ENCODE results near the gene KY.

Gene KY

DNA sequence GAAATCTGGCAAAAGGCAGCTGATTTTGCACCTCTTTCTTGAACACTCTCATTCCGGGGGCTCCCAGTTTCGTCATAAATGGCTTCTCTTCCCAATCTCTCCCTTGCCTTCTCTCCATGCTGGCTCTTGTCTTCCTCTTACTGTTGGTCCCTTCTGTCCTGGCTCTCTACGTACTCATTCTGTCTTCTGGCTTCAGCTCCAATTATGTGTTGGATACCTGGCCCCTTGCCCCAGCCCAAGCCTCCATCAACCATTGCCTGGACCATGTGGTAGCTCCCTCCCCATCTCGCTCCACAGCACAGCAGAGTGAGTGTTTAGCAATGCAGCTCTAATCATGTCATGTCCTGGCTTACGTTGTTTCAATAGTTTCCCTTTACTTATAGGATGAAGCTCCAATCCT, 21.7 kb upstream of the KY start:
- no peak for DNase-seq (ENCODE audit: low read depth in 3 of 3)

DNA sequence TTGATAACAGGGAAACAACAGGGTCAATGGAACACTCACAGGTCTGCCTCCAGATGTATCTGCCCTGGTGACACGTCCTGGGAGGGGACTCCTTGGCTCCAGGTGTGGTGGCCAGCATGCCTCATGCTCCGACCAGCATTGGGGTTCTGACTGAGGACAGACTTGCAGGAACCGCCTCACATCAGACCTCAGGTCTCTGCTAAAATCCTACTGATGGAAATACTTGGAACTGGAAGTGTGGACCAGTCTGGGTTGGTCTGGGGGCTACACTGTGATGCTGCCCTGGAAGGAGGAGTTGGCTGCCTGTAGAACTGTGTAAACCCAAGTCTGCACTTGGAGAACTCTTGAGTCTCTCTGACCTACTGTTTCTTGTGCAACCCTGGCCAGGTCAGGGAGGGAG, 17.1 kb upstream of the KY start:
- no peak for DNase-seq (ENCODE audit: low read depth in 3 of 3)

DNA sequence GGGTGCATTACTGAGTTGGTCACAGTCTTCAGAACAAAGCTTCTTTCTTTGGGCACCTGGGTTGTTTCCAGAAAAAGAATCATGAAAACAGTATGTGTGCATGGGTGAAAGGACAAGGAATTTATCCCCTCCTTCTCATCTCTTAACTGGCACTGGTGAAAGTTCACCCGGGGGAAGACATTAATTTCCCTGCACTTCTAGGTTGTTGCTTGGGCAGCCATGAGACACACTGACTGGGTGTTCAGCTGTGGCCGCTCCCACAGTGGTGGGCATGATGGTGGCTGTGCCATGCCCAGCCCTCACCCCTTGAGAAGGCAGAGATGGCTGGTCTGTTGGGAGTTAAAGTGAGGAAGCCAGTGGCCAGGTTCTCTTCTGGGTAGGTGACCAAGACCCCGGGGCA, 16.6 kb upstream of the KY start:
- DNase-seq (ENCODE audit: low read depth in 3 of 3) = no peak

DNA sequence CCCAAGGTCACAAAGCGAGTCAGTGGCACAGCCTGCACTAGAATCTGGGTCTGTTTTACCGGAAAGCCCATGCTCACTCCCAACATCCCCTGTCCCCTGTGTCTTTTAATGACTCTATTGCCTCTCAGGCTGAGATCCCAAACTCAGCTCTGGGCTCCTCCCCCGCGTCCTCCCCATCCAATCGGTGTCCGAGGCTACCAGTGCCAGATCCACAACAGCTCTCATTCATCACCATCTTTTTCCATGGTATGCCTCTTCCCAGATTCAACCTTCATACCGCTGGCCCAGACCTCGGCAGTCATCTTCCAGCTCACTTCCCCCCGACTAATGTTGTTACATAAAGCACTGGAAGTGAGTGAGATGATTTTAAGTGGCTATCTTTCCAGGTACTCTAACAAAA, 16.1 kb upstream of the KY start:
- DNase-seq (ENCODE audit: low read depth in 3 of 3) = no peak

DNA sequence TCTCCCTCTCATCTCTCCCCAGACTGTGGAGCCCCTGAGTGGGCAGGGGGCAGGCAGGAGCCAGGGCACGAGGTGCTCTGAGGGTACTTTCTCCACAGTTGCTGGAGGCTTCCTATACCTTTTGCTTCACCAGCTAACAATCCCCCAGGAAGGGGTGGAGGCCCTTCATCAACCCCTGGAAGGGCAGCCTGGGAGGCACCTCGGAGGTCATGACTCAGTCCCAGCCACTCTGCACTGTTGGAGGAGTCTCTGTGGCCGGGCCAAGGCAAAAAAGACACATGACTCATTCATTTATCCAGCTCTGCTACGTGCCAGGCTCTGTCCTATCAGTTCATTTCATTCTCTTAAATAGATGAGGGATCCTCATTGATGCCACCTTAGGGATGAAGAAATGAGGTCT, 15.6 kb upstream of the KY start:
- no peak for DNase-seq (ENCODE audit: low read depth in 3 of 3)

DNA sequence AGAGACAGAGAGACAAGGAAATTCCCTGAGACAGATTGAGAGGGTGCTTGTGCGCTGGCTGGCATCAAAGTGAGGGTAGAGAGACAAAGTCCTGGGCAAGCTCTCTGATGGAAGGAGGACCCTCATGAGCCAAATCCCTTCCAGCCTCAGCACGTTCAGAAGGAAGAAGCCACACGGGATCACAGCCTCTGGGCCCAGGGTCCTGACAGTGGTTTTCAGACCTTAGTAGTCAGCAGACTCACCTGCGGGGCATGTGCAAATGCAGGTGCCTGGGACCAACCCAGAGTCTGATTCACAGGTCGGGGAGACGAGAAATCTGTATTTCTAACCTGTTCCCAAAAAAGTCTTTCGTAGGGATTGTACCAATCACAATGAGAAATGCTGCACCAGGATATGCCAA, 15.2 kb upstream of the KY start:
- no peak for DNase-seq (ENCODE audit: low read depth in 3 of 3)

DNA sequence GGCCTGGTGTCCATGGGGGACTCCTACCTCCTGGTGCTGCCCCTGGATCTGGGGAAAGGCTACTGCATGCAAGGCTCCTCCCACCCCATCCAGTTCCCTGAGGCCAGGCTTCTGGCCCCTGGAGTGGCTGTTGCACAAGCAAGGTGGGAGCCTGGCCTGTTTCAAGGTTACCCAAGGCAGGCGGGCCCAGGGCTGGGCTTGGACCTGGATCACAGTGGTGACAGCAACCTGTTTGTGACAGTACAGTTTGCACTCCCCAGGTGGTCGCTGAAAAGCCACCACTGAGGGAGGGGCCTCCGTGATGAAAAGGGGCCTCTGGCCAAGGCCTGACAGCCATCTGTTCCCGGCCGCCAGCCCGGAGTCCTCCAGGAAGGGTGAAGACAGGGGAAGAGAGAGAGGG, 14.4 kb upstream of the KY start:
- DNase-seq (ENCODE audit: low read depth in 3 of 3) = no peak

DNA sequence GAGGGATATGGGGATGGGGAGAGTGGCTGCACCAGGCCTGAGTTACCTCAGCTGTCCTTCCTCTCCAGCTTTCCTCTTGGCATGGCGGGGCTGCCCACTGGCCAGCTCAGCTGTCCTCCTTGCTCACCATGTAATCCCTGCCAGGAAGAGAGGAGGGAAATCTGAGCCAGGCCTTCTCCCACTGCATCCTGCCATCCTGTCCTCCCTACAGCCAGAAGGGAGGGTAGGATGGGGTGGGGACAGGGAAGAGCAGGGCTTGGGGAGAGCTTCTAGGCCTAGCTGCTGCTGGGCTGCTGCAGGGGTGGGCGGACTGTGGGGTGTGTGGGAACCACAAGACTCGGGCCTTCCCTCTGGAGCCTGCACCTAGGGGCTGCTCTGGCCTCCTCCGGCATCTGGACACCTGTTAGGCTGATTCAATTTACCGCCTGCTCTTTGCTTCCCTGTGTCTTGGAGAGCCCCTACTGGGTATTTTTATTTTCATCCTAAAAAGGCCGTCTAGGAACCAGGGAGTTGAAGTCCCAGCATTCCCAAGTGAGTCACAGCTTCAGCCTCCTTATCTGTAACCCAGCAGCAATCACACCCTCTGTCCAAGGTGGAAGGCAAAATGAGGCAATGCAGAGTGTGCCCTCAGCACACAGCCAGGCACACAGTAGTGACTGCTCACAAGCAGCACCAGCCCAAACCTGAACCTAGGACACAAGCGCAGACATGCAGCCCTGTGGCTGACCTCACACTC, 13.1 kb upstream of the KY start:
- DNase-seq (ENCODE audit: low read depth in 3 of 3) = no peak

DNA sequence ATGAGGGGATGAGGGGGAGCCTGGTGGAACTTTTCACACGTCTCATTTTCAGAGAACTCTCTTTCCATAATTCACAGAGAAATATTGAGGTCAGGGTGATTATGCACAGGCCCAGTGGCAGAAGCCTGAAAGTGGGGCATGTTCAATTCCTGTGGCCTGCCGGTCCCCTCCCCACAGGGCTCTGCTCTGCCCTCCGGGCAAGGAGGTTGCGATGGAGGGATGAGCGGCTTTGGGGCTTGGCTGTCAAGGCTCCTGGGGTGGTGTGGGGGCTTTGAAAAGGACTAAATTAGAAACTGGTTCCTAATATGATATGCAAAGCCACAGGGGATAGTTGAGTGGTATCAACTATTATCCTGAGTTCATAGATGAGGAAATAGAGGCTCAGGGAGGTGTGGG, 9.2 kb upstream of the KY start:
- DNase-seq (ENCODE audit: low read depth in 3 of 3) = no peak

DNA sequence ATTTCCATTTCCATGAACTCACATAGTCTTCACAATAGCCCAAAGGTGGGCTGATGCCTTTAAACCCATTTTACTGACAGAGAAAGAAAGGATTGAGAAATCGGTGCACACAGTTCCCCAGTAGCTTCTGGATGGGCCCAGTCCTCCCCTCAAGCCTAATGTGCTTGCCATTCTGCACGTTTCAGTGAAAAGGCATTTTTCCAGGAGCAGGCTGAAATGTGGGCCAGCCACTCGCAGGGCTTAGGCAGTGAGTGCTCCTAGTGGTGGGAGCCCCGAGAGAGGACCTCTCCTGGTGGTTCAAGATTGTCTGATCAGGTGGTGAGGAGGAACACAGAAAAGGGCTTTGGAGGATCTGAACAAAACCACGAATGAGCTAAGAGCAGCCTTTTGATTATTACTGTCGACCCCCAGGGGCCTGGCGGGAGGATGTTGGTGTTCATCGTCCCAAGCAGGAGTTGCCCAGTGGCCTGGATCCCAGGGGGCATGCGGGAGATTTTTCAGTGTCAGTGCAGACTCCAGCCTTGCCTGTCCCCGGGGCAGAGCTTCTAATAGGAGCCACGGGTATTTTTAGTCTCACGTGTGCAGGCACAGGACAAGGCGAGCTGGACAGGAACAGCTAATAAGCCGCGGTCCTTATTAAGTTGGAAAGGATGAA, 8.7 kb upstream of the KY start:
- no peak for DNase-seq (ENCODE audit: low read depth in 3 of 3)

DNA sequence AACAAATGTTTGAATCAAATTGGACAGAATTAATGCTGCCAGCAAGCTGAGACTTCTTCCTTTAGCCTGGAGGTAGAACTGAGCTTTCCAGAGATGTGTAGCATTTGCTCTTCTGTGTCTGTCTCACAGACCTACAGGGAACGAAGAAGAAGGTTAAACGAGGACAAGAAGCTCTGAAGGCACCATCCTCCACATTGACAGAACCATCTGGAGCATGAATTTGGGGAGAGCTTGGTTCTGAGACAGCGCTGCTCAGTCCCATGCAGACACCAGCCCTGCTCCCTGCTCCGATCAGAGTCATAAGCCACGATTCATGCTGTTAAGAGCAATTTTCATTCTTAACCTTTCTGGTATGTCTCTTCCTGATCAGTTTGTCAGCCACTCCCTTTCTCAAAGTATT, 7.7 kb upstream of the KY start:
- no peak for DNase-seq (ENCODE audit: low read depth in 3 of 3)

DNA sequence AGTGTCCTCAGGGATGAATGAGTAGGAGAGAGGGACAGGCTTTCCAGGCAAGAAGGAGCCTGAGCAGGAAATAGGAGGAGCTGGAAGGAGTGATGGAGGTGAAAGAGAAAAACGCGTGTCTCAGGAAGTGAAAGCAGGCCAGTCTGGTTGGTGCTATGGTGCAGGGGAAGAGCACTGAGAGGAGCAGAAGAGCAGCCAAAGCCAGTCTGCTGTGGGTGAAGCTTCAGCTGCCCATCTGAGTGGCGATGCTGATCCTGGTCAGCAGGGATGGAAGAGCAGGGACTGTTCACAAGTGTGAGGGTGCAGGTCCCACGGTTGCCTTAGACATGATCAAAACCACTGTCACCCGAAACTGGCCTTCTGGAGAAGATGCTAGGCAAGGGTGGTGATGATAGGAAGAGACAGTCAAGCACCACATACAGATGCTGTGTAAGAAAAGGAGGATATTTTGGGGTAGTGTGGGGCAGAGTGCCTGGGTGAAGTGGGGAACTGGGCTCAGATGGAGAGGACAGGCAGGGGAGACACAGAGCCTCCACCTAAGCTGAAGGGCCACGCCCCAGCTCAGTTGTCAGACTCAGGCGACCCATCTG, 5.5 kb upstream of the KY start:
- DNase-seq (ENCODE audit: low read depth in 3 of 3) = no peak

DNA sequence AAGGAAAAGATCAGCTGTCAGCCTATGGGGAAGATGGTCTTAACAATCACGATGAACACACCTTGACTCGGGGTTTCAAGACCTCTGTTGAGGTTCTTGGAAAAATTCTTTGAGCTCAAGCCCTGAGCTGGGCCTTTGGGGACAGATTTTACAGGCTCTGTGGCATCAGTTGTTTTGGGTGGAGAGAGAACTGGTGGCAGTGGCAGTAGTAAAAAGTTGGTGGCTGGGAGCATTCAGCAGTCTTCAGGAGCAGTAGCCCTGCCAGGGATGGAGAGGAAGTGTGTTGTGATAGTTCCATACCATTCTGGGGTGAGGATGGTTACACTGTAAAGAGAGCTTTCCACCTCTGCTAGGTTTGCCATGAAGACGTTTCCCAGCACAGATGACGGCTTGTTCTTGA, 4.9 kb upstream of the KY start:
- DNase-seq (ENCODE audit: low read depth in 3 of 3) = no peak

DNA sequence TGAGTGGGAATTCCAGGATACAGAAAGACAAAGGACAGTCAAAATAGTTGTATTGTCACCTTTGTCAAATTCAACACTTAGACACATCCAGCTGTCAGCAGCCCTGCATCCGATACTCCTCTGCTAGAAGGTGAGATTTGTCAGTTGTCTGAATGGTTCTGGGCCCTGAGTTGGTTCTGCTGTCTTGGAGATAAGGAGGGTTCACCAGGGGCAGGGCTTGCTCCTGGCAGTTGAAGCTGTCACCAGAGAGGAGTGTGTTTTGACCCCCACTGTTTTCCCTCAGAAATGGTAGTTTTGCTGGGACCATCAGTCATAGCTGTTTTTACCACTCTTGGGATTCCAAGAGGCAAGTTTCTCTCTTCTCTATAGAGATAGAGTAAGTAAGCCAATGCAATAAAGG, 3.2 kb upstream of the KY start:
- no peak for DNase-seq (ENCODE audit: low read depth in 3 of 3)

DNA sequence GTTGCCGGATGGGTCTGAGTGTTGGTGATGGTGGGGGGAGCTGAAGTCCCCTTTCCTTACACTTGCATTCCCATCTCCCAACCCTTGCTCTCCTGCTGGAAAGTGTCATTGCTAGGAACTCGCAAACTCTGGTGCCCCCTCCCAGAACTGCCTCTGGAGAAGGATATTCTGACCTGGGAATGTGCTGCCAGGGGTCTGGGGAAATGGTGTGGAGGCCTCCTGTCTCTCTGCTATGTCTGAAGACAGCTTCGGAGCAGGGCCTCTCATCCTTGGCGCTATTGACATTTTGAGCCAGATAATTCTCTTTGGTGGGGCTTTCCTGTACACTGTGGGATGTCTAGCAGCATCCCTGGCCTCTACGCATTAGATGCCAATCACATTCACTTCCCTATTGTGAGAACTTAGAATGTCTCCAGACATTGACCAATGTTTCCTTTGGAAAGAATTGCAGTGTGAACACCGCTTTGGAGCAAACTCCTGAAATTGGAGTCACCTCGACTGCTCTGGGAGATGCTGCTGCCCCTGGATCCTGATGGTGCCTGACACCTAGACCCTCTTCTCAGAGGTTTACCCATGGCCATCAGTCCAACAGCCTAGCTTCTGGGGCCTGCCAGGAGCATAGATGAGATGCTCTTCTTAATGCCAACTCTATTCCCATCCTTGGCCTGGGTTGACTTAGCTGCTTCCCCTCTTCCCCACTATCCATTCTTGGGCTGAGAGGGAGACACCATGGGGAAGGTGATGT, 2.2 kb upstream of the KY start:
- DNase-seq (ENCODE audit: low read depth in 3 of 3) = no peak

DNA sequence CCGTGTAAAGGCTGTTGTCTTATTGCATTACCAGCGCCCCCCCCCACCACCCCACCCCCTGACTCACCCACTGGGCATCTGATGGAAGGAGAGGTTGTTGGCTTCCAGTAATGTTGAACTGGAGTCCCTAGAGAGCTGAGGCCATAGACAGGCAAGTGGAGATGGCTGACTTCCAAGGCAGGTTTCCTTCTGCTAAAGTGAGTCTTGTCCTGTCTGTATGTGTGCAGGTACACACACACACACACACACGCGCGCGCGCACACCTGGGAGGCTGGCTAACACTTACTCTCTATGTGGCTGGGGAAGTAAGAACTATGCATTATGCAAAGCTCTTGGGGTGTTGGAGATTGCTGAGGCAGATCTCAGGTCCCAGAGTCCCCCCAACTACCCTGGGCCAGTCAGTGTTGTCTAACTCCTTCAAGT, 1.6 kb upstream of the KY start:
- no peak for DNase-seq (ENCODE audit: low read depth in 3 of 3)

DNA sequence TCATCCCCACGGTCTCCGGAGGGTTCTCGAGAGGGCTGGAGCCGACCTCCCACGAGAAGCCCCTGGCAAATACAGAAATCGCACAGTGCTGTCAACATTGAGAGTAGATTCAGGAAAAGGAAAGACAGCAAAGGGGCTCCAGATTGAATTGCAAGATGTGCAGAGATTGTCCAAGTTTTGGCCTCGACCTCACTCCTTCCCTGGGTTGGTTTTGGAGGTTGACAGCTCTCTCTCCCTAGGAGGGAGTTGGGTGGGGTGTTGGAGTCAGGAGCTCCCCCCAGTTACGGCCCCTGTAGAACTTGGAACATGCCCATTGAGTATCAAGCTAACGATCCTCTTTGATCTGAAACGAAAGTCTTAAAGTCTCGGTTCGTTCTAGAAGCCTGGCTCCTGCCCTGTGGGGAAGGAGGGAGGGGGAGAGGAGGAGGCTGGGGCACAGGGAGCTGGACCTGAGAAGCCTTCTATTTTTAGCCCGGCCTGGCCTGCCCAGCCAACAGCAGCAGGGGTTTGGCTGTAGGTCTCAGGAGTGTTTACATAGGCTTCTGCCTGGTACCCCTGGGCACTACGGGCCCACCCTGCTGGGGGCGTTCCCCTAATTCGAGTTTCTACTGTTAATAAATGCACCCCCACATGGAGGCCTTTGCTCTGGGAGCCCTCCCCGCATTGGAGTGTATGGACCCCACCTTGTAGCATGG, 672 bp upstream of the KY start:
- no peak for DNase-seq (ENCODE audit: low read depth in 3 of 3)

DNA sequence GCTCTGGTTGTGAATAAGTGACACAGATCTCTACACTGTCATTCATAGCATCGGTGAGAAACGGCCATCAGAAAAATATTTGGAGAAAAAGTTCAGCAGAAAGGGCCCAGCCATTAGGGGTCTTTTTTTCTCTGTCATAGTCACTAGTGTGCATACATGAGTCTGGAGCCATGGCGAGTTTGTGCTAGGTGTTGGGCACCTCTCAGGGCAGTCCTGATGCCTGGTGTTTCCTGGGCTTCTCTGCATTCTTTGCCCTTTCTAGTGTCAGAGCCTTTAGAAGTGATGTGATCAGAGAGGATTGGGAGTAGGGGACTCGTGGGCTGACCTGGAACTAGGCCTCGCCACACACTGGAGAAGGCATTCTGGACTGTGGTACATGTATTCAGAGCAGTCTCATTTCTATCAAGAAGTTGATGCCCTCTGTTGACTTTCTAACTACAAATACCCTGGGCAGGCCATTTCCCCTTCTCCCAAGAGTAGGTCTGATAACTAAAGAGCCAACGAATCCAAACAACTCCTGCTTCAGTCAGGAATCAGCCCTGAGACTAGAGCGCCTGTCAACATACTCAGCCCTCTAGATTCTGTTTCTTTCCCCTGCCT, 1.6 kb downstream of the KY start:
- DNase-seq (ENCODE audit: low read depth in 3 of 3) = no peak

DNA sequence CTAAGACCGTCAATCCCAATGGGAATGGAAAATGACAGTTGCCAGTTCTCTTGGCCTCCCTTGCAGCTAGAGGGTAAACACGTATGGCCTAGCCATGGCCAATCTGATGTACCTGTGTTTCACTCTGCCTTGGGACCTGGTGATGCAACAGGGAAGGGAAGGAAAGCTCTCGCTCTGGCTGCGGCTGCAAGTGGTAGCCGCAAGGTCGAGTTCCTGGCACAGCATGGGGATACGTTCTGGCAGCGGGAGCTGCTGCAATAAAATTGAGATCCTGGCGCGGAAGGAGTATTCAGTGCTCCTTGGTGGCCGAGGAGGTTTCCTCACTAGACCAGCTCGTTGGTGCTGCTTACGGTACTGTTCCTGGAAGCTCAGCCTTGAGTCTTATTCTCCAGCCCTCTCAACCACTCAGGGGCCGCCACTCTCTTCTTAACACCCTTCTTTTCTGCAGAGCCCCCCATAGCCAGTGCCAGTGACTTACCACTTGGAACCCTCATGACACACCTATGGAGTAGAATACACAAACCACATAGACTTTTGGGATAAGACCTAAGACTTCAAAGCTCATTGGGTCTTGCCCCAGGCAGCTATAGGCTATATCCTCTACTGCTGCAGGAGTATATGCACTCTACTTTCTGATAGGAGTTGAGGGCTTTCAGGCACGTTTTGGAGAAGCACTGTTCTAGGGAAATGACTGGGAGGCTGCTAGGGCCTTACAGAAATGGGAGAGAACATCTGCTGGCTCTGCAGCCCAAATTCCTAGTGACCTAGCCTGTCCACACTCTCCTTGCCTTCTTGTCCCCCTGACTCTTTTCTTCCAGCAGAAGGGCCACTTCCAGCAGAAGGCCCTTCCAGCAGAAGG, 2.7 kb downstream of the KY start:
- no peak for DNase-seq (ENCODE audit: low read depth in 3 of 3)

DNA sequence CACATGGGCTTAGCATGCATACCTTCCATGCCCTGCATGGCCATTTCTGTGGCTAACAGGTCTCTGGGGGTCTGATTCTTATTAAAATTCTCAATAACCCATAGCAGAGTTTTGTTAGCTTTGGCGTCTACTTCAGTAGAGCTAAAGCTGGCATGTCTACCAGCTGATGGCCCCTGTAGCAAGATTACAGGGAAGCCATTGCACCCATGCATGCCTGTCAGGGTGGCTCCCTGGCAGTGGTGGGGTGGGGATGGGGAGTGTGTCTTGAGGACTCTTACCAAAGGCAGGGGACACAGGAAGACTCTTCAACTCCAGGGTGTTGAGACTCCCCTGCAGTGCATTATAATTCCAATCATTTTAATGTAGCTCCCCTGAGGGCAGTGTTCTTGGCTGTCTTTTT, 4.7 kb downstream of the KY start:
- DNase-seq (ENCODE audit: low read depth in 3 of 3) = no peak

DNA sequence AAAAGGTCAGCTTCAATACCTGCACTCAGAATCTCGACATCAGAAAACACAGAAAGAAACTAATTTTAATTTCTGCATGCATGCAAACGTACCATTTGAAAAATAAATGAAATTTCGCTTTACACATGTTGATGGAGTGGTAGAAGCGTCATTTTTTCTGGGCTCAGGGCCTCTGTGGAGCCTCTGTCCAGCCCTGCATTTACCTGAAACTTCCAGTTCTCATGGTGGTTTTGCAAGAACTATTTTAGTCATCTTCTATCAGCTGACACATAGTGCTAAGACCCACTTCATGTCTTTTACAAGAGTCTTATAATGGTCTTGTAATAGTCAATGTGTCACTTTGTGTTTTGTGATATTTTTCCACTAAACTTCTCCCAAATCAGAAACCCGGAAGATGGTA, 5.3 kb downstream of the KY start:
- DNase-seq (ENCODE audit: low read depth in 3 of 3) = no peak

All from stimulated activated CD4-positive, alpha-beta T cell treated with anti-CD3 and anti-CD28 coated beads, TNF-alpha, amount 100 ng/mL, for 48 hours (primary cell).